ENCODE data around the gene MT1G. TPM values are rescaled to one million over a fixed set of nuclear protein-coding genes. Genes with fewer than 3 reads are reported as not detected.
"Not testable (repeated sequence)": the region's sequence is repeated elsewhere in the genome, so short reads cannot be mapped to it uniquely, and the experiment has no call there.

Gene MT1G
- polyA plus RNA-seq, 1 donor, result not detected

GRCh38 chr16:56665286-56666261, 2.3 kb downstream of the MT1G start:
- DNase-seq, result not testable (repeated sequence)

- no peak for DNase-seq
Observed at GRCh38 chr16:56664506-56664905, 3.4 kb downstream of the MT1G start.

GRCh38 chr16:56662357-56663354, 5.2 kb downstream of the MT1G start:
- DNase-seq, result no peak

GRCh38 chr16:56658327-56658875, 9.5 kb downstream of the MT1G start:
- no peak for DNase-seq

- DNase-seq, result no peak
Observed at GRCh38 chr16:56657555-56658326, 10.1 kb downstream of the MT1G start, which contains the start of gene MT1F. Gene MT1F, plus strand, starts transcription at chr16:56657959. Its CDS starts 100 bp downstream, at chr16:56658059.

- no peak for DNase-seq
Observed at GRCh38 chr16:56653218-56653617, 14.6 kb downstream of the MT1G start.

GRCh38 chr16:56652600-56652999, 15.3 kb downstream of the MT1G start:
- DNase-seq, result no peak

- no peak for DNase-seq
Observed at GRCh38 chr16:56651586-56651985, 16.3 kb downstream of the MT1G start, which contains the start of gene MT1B. Gene MT1B, plus strand, starts transcription at chr16:56651886. Its CDS starts 68 bp downstream, at chr16:56651954.

- DNase-seq, result no peak
Observed at GRCh38 chr16:56649820-56650219, 18.0 kb downstream of the MT1G start.

GRCh38 chr16:56649271-56649670, 18.6 kb downstream of the MT1G start:
- DNase-seq, result no peak

GRCh38 chr16:56647641-56648431, 20.0 kb downstream of the MT1G start:
- DNase-seq, result no peak

- DNase-seq, result no peak
Observed at GRCh38 chr16:56645838-56646237, 22.0 kb downstream of the MT1G start.

- DNase-seq, result no peak
Observed at GRCh38 chr16:56645311-56645710, 22.6 kb downstream of the MT1G start.

GRCh38 chr16:56643833-56644232, 24.0 kb downstream of the MT1G start:
- no peak for DNase-seq

GRCh38 chr16:56643080-56643778, 24.6 kb downstream of the MT1G start:
- no peak for DNase-seq

GRCh38 chr16:56641166-56641565, 26.7 kb downstream of the MT1G start:
- DNase-seq, result no peak

GRCh38 chr16:56640076-56640475, 27.8 kb downstream of the MT1G start:
- DNase-seq, result no peak

- no peak for DNase-seq
Observed at GRCh38 chr16:56639045-56639444, 28.8 kb downstream of the MT1G start.

GRCh38 chr16:56637814-56638750, 29.8 kb downstream of the MT1G start, which contains the start of gene MT1A:
Gene MT1A, plus strand, starts transcription at chr16:56638666. Its CDS starts 73 bp downstream, at chr16:56638739.
- no peak for DNase-seq

All from hindlimb muscle (tissue), 1 donor.